PC-9 (cell line): ENCODE data around the gene CCL5. TPM values are rescaled to one million over a fixed set of nuclear protein-coding genes. Genes with fewer than 3 reads are reported as not detected.
"Not testable (repeated sequence)": the region's sequence is repeated elsewhere in the genome, so short reads cannot be mapped to it uniquely, and the experiment has no call there.

Experiments used
- BruUV-seq: library from RNA; stranded (reverse); fragments of 400-500 nt; replicated peaks from 2 replicates; lab custom pipeline; 2021; lab: Mats Ljungman, UMichigan
- CTCF ChIA-PET: fragments of 300-600 bp; sonication (Branson Sonifier 250); formaldehyde crosslinking; loops from one replicate; lab custom pipeline; 2022; ENCODE audit warnings: antibody characterized with exemption; lab: Charles Lee
- POLR2A ChIA-PET: fragments of 300-600 bp; sonication (Branson Sonifier 250); formaldehyde crosslinking; loops from one replicate; lab custom pipeline; 2022; ENCODE audit warnings: antibody characterized with exemption; ENCODE audit not compliant: unreplicated experiment; lab: Charles Lee
- DNase-seq, 2 experiments: peaks; one replicate each; pipeline versions ENCODE4 v3.0.0 to v3.0.0-alpha.2; 2015 to 2022; ENCODE audit warnings: mixed read lengths in 1 of 2
- H2AFZ ChIP-seq: fragments of 200-600 bp; sonication (generic); 2 replicates; pipeline ENCODE4 v1.8.1; 2017; ENCODE audit warnings: antibody characterized with exemption
- H3F3A ChIP-seq: fragments of 200-600 bp; sonication (generic); 2 replicates; pipeline ENCODE4 v1.8.1; 2017; ENCODE audit warnings: antibody characterized with exemption, mild to moderate bottlenecking, low read depth; ENCODE audit not compliant: insufficient read depth
- H3K27ac ChIP-seq: fragments of 200-600 bp; sonication (generic); 2 replicates; pipeline ENCODE4 v1.6.1; 2016; ENCODE audit warnings: mixed run types
- H3K27me3 ChIP-seq: fragments of 200-600 bp; sonication (generic); 2 replicates; pipeline ENCODE4 v1.6.1; 2016; ENCODE audit warnings: low read depth, mixed run types; ENCODE audit not compliant: insufficient read depth
- H3K36me3 ChIP-seq: fragments of 200-600 bp; sonication (generic); 2 replicates; pipeline ENCODE4 v1.6.1; 2016; ENCODE audit warnings: low read depth, mixed run types
- H3K4me1 ChIP-seq: fragments of 200-600 bp; sonication (generic); replicated peaks from 2 replicates; pipeline ENCODE4 v1.6.1; 2016; ENCODE audit warnings: mixed run types; ENCODE audit not compliant: insufficient read depth
- H3K4me2 ChIP-seq: fragments of 200-600 bp; sonication (generic); 2 replicates; pipeline ENCODE4 v1.6.1; 2017; ENCODE audit warnings: mixed run types
- H3K4me3 ChIP-seq: fragments of 200-600 bp; sonication (generic); 2 replicates; pipeline ENCODE4 v1.6.1; 2016; ENCODE audit warnings: mixed run types
- H3K79me2 ChIP-seq: fragments of 200-600 bp; sonication (generic); 2 replicates; pipeline ENCODE4 v1.6.1; 2017; ENCODE audit warnings: low read depth, mixed run types
- H3K9me2 ChIP-seq: fragments of 200-600 bp; sonication (generic); 2 replicates; pipeline ENCODE4 v1.8.1; 2017; ENCODE audit warnings: mild to moderate bottlenecking; ENCODE audit not compliant: insufficient read depth
- H3K9me3 ChIP-seq: fragments of 200-600 bp; sonication (generic); 2 replicates; pipeline ENCODE4 v1.8.1; 2016; ENCODE audit warnings: low read depth; ENCODE audit not compliant: insufficient read depth
- H4K20me1 ChIP-seq: fragments of 200-600 bp; sonication (generic); 2 replicates; pipeline ENCODE4 v1.8.1; 2017; ENCODE audit not compliant: insufficient read depth
- CTCF ChIP-seq: fragments of 200-600 bp; sonication (generic); conservative IDR thresholded peaks from 2 replicates; pipeline ENCODE4 v1.6.1; 2017; ENCODE audit warnings: mixed run types, antibody characterized with exemption, mild to moderate bottlenecking, moderate library complexity
- EZH2 ChIP-seq: fragments of 200-600 bp; sonication (generic); IDR thresholded peaks from 2 replicates; pipeline ENCODE4 v1.8.0; 2017; ENCODE audit warnings: antibody characterized with exemption, low read depth
- intact Hi-C: fragments of 100-400 bp; cut with micrococcal nuclease; formaldehyde crosslinking; loops from one replicate; pipeline ENCODE4 v1.10.0; 2022; ENCODE audit not compliant: unreplicated experiment
- total RNA-seq: library from RNA; stranded (reverse); gene quantifications from 2 replicates; pipeline ENCODE4 v1.2.3, GENCODE V29; 2021

Gene CCL5
- total RNA-seq, 1 experiment from 2014 or later: not detected

- H3K4me1 ChIP-seq: no peaks in the 10 kb centered on the region
- H3K36me3 ChIP-seq: no peaks in the 10 kb centered on the region
- H3K79me2 ChIP-seq: no peaks in the 10 kb centered on the region
- no peak overlapping the region for H2AFZ ChIP-seq
- BruUV-seq: no TSS peak
- no peaks in the 10 kb centered on the region for H3K9me3 ChIP-seq
- intact Hi-C loops: no loop called here
- ChIA-PET CTCF (no interaction called here), POLR2A (no interaction called here)
- no peaks in the 10 kb centered on the region for H3F3A ChIP-seq
- no peaks in the 10 kb centered on the region for H3K9me2 ChIP-seq
- no peaks in the 10 kb centered on the region; the same call in 1 of the 2 replicates for H3K27me3 ChIP-seq
- no peak overlapping the region for H3K4me2 ChIP-seq
- no peaks in the 10 kb centered on the region for H4K20me1 ChIP-seq
- no peak for TF ChIP-seq CTCF
- no peak for TF ChIP-seq EZH2
- H3K4me3 ChIP-seq: no peak overlapping the region
- H3K27ac ChIP-seq: no peak overlapping the region
- no peak for DNase-seq
These were observed 20.1 kb upstream of the CCL5 start for GRCh38 chr17:35900280-35900679.

GRCh38 chr17:35898283-35899070, 18.3 kb upstream of the CCL5 start:
- DNase-seq: peak in 1 of 2 experiments; percentile 31
- CTCF ChIA-PET: interaction anchor here (0.7 kb wide), 1 partner anchor 135 kb away, joined by 3 read pairs; no protein-coding TSS in a partner anchor
- intact Hi-C loops: no loop called here

GRCh38 chr17:35897772-35898171, 17.6 kb upstream of the CCL5 start:
- H3K79me2 ChIP-seq, H3K36me3 ChIP-seq, H3K4me3 ChIP-seq, H4K20me1 ChIP-seq, H3K4me2 ChIP-seq, H3F3A ChIP-seq, H3K27me3 ChIP-seq, DNase-seq, H3K9me3 ChIP-seq, H3K4me1 ChIP-seq, H3K27ac ChIP-seq, BruUV-seq, CTCF ChIA-PET, intact Hi-C loops, H2AFZ ChIP-seq, H3K9me2 ChIP-seq: not testable (repeated sequence)
- POLR2A ChIA-PET: interaction anchor here (0.7 kb wide), 2 partner anchors 15 kb away, joined by 4 to 5 read pairs; no protein-coding TSS in a partner anchor

More at GRCh38 chr17:35898283-35899070, 18.3 kb upstream of the CCL5 start:
- H3K36me3 ChIP-seq: no peaks in the 10 kb centered on the region
- H3K27ac ChIP-seq: no peak overlapping the region
- H3K9me2 ChIP-seq: no peaks in the 10 kb centered on the region
- H3K27me3 ChIP-seq: no peaks in the 10 kb centered on the region
- H3F3A ChIP-seq: no peaks in the 10 kb centered on the region
- TF ChIP-seq EZH2: no peak
- no peak for TF ChIP-seq CTCF
- no peak overlapping the region for H3K4me3 ChIP-seq
- POLR2A ChIA-PET: interaction anchor here (0.7 kb wide), 2 partner anchors 14 to 16 kb away, joined by 4 to 5 read pairs; no protein-coding TSS in a partner anchor
- H3K4me1 ChIP-seq: no peaks in the 10 kb centered on the region
- no peaks in the 10 kb centered on the region for H4K20me1 ChIP-seq
- no peaks in the 10 kb centered on the region for H3K79me2 ChIP-seq
- H3K9me3 ChIP-seq: no peaks in the 10 kb centered on the region
- H3K4me2 ChIP-seq: no peak overlapping the region
- H2AFZ ChIP-seq: no peak overlapping the region
- no TSS peak for BruUV-seq
